PC-3 (cell line): ENCODE results near the gene SOBP.

Experiments
- CTCF ChIP-seq: fragments of 300-600 bp; sonication (generic); conservative IDR thresholded peaks from 2 replicates; pipeline ENCODE4 v1.5.1; 2017; ENCODE audit warnings: antibody characterized with exemption, low read depth, mild to moderate bottlenecking, low read length
- EZH2 ChIP-seq: fragments of 300-600 bp; sonication (generic); IDR thresholded peaks from one replicate; pipeline ENCODE4 v1.6.1; 2017; ENCODE audit warnings: antibody characterized with exemption, mild to moderate bottlenecking, low read length; ENCODE audit not compliant: unreplicated experiment
- EZH2phosphoT487 ChIP-seq: fragments of 300-600 bp; sonication (generic); IDR thresholded peaks from 2 replicates; pipeline ENCODE4 v1.6.1; 2018; ENCODE audit warnings: mild to moderate bottlenecking, antibody characterized with exemption, low read length, borderline replicate concordance

- TF ChIP-seq EZH2 (no peak), CTCF (no peak), EZH2phosphoT487 (no peak)
These were observed 176.4 kb downstream of the SOBP start for GRCh38 chr6:107666084-107666980.
